CD14-positive monocyte (primary cell): ENCODE measurements around the gene TLR8. TPM values are rescaled to one million over a fixed set of nuclear protein-coding genes. Genes with fewer than 3 reads are reported as not detected.

ENCODE experiments used
- DNase-seq, 3 donors: peaks; one replicate each; pipeline ENCODE4 v3.0.0-alpha.2; 2011 to 2022
- H2AFZ ChIP-seq: 2 replicates; pipeline ENCODE4 v1.6.0; 2012; ENCODE audit warnings: mild to moderate bottlenecking, low read depth, low read length, inconsistent platforms; ENCODE audit not compliant: insufficient read depth, poor library complexity, severe bottlenecking
- H3K27ac ChIP-seq, 2 donors: 1 replicate in 1 of 2; 2 replicates in 1 of 2; pipeline ENCODE4 v1.5.1; 2012 to 2013; ENCODE audit warnings: low read length in 2 of 2, control low read depth in 1 of 2, inconsistent platforms in 1 of 2, low read depth in 1 of 2, mild to moderate bottlenecking in 1 of 2
- H3K27me3 ChIP-seq, 2 donors: one replicate each; pipeline versions ENCODE4 v1.6.0 to v1.6.1; 2011 to 2013; ENCODE audit warnings: low read length in 2 of 2; ENCODE audit not compliant: control insufficient read depth in 2 of 2, insufficient read depth in 2 of 2
- H3K36me3 ChIP-seq, 2 donors: replicated peaks in 1 of 2; 1 replicate in 1 of 2; 2 replicates in 1 of 2; pipeline versions ENCODE4 v1.5.1 to v1.6.1; 2012 to 2013; ENCODE audit warnings: low read length in 2 of 2, control low read depth in 1 of 2, inconsistent platforms in 1 of 2, mild to moderate bottlenecking in 1 of 2; ENCODE audit not compliant: insufficient read depth in 2 of 2, control insufficient read depth in 1 of 2
- H3K4me1 ChIP-seq, 2 donors: 1 replicate in 1 of 2; 2 replicates in 1 of 2; pipeline versions ENCODE4 v1.5.1 to v1.6.1; 2012 to 2013; ENCODE audit warnings: low read length in 2 of 2, control low read depth in 1 of 2, inconsistent platforms in 1 of 2, mild to moderate bottlenecking in 1 of 2, moderate library complexity in 1 of 2; ENCODE audit not compliant: insufficient read depth in 2 of 2, control insufficient read depth in 1 of 2
- H3K4me2 ChIP-seq: replicated peaks from 2 replicates; pipeline ENCODE3; 2012; ENCODE audit warnings: low read length, moderate library complexity, mild to moderate bottlenecking; ENCODE audit not compliant: poor library complexity, severe bottlenecking; ENCODE audit errors: extremely low read depth
- H3K4me3 ChIP-seq, 3 experiments: fragments of 200-600 bp in 1 of 3; sonication (generic) in 1 of 3; replicated peaks in 1 of 3; 1 replicate in 2 of 3; 2 replicates in 1 of 3; pipeline ENCODE4 v1.5.1; 2011 to 2013; ENCODE audit warnings: low read length in 3 of 3, mild to moderate bottlenecking in 3 of 3, control low read depth in 2 of 3, low read depth in 2 of 3, inconsistent platforms in 1 of 3, moderate library complexity in 1 of 3
- H3K79me2 ChIP-seq: 2 replicates; pipeline ENCODE4 v1.6.0; 2012; ENCODE audit warnings: mild to moderate bottlenecking, control low read depth, inconsistent platforms, low read length, moderate library complexity; ENCODE audit not compliant: insufficient read depth
- H3K9ac ChIP-seq: 2 replicates; pipeline ENCODE4 v1.6.0; 2017; ENCODE audit warnings: low read length, mild to moderate bottlenecking; ENCODE audit not compliant: insufficient read depth, poor library complexity, severe bottlenecking
- H3K9me3 ChIP-seq, 2 donors: replicated peaks in 1 of 2; 1 replicate in 1 of 2; 2 replicates in 1 of 2; pipeline versions ENCODE4 v1.5.1 to v1.6.1; 2012 to 2013; ENCODE audit warnings: low read length in 2 of 2, control low read depth in 1 of 2; ENCODE audit not compliant: control insufficient read depth in 1 of 2, insufficient read depth in 1 of 2
- H4K20me1 ChIP-seq: 2 replicates; pipeline ENCODE4 v1.6.0; 2012; ENCODE audit warnings: mild to moderate bottlenecking, low read length, control low read depth, moderate library complexity; ENCODE audit not compliant: insufficient read depth
- H3K27ac Mint-ChIP-seq, 7 donors: one replicate each; pipeline ENCODE4 v1.8.0; 2020; ENCODE audit warnings: mild to moderate bottlenecking in 7 of 7, mixed read lengths in 7 of 7, moderate library complexity in 6 of 7, inconsistent platforms in 2 of 7
- H3K27me3 Mint-ChIP-seq, 3 donors: one replicate each; pipeline ENCODE4 v1.8.0; 2021 to 2022; ENCODE audit warnings: low read depth in 3 of 3, mild to moderate bottlenecking in 3 of 3, mixed read lengths in 3 of 3, moderate library complexity in 3 of 3, inconsistent platforms in 1 of 3
- H3K36me3 Mint-ChIP-seq, 2 donors: one replicate each; pipeline ENCODE4 v1.8.0; 2020; ENCODE audit warnings: mixed read lengths in 2 of 2, inconsistent platforms in 1 of 2, mild to moderate bottlenecking in 1 of 2
- H3K4me1 Mint-ChIP-seq: one replicate; pipeline ENCODE4 v1.8.0; 2020; ENCODE audit warnings: mild to moderate bottlenecking, mixed read lengths
- H3K4me3 Mint-ChIP-seq, 2 donors: one replicate each; pipeline ENCODE4 v1.8.0; 2020; ENCODE audit warnings: mild to moderate bottlenecking in 2 of 2, mixed read lengths in 2 of 2, moderate library complexity in 1 of 2
- H3K9me3 Mint-ChIP-seq, 7 donors: one replicate each; pipeline ENCODE4 v1.8.0; 2020 to 2022; ENCODE audit warnings: mixed read lengths in 7 of 7, mild to moderate bottlenecking in 6 of 7, moderate library complexity in 6 of 7, inconsistent platforms in 2 of 7
- WGBS: methylation state at CpG from one replicate; pipeline ENCODE4 v1.1.5; 2013; ENCODE audit warnings: missing lambda C conversion rate; ENCODE audit not compliant: insufficient coverage; 5-methylcytosine and 5-hydroxymethylcytosine counted together
- intact Hi-C, 2 donors: fragments of 100-400 bp; cut with micrococcal nuclease; formaldehyde crosslinking; loops; one replicate each; pipeline versions ENCODE4 v1.15.0 to v1.15.1; 2023
- polyA plus RNA-seq, 3 donors: library from polyadenylated mRNA; depleted of rRNA in 1 of 3; unstranded in 2 of 3; stranded (reverse) in 1 of 3; fragments of 300-500 nt in 2 of 3; fragments of >200 nt in 1 of 3; fragmentation: Illumina TruSeq in 2 of 3; gene quantifications; 1 replicate in 2 of 3; 2 replicates in 1 of 3; pipeline ENCODE4 v1.2.3, GENCODE V29; 2012 to 2021
- TF ChIP-seq, protein P1 (sequence below): fragments of 200-600 bp; IDR thresholded peaks from one replicate; pipeline ENCODE4 v1.8.0; 2022; ENCODE audit warnings: antibody characterized with exemption, mild to moderate bottlenecking

TLR8 gene
- polyA plus RNA-seq, 3 donors = 23.1 to 61.9 (median 48.5) TPM

DNA sequence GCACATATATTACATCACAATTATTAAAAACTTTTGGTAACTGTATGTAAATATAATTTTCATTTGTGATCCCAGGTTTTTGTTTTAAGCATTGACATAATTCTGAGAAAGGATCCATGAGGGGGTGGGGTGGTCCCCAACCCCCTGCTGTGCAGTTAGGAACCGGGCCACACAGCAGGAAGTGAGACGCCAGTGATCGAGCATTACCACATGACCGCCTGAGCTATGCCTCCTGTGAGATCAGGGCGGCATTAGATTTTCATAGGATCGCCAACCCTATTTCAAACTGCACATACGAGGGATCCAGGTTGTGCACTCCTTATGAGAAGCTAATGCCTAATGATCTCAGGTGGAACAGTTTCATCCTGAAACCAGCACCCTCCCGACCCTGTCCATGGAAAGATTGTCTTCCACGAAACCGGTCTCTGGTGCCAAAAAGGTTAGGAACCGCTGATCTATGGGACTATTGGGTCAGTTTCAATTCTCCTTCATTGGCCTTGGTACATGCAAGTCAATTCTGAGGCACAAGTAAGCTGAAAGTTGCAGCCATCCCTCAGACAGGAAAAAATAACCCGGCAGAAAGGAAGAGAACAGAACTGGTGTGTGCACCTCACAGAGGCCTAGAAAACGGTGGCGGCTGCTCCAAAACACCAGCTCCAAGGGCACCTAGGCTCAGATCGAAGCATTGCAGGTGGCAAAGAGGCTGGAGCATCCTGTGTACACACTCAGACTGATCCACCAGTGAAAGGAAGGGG lies 61.5 kb downstream of the TLR8 start:
- Mint-ChIP-seq H3K27ac (peak overlapping the region; percentile 63 to 87 (median 76)), H3K27me3 (peaks cover 0 to 52% (median 0%) of the 10 kb centered on the region in 3 donors), H3K36me3 (no peaks in the 10 kb centered on the region), H3K4me3 (peak overlapping the region; percentile 41 to 51), H3K4me1 (peaks cover 44% of the 10 kb centered on the region), H3K9me3 (peaks cover 0 to 4% (median 0%) of the 10 kb centered on the region in 7 donors)
- Histone ChIP-seq H4K20me1 (no peaks in the 10 kb centered on the region), H3K36me3 (no peaks in the 10 kb centered on the region), H3K79me2 (peaks cover 8% of the 10 kb centered on the region), H3K4me1 (peaks cover 48 to 50% of the 10 kb centered on the region in 2 donors), H3K9me3 (no peaks in the 10 kb centered on the region), H2AFZ (peak overlapping the region; percentile 25), H3K27ac (peak overlapping the region; percentile 23 to 65), H3K4me2 (peak overlapping the region; percentile 24), H3K4me3 (peak overlapping the region in 1 of 3 experiments; percentile 13), H3K9ac (no peak overlapping the region), H3K27me3 (no peaks in the 10 kb centered on the region)
- intact Hi-C loops = no loop called here
- WGBS = 20% methylated on average over 1 of the region's 15 CpGs
- DNase-seq = peak in 1 of 3 donors; percentile 30
- TF ChIP-seq, protein P1, sequence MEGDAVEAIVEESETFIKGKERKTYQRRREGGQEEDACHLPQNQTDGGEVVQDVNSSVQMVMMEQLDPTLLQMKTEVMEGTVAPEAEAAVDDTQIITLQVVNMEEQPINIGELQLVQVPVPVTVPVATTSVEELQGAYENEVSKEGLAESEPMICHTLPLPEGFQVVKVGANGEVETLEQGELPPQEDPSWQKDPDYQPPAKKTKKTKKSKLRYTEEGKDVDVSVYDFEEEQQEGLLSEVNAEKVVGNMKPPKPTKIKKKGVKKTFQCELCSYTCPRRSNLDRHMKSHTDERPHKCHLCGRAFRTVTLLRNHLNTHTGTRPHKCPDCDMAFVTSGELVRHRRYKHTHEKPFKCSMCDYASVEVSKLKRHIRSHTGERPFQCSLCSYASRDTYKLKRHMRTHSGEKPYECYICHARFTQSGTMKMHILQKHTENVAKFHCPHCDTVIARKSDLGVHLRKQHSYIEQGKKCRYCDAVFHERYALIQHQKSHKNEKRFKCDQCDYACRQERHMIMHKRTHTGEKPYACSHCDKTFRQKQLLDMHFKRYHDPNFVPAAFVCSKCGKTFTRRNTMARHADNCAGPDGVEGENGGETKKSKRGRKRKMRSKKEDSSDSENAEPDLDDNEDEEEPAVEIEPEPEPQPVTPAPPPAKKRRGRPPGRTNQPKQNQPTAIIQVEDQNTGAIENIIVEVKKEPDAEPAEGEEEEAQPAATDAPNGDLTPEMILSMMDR = no peak

DNA sequence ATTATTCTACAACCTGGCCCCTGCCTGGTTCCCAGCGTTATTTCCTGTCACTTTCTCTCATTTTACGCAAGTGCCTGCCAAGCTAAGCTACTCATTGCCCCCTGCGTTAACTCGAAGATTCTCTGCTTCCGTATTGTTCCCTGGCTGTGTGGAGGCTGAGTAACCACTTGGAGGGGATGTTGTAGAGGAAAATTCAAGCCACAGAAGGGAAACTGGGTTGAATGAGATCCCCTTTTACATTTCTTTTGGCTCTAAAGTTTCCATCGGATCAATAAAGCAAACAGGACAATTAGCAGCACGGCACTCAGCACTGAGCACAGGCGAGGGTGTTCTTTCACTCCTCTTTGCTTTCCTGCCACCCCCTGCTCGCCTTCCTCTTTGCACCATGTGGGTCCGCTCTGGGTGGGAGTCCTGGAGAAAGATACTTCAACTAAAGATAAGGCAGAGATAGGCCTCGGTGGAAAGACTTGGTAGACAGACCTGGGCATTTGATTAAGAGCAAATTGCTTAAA lies 64.3 kb downstream of the TLR8 start:
- H3K9me3 ChIP-seq = peaks cover 0 to 6% of the 10 kb centered on the region in 2 donors
- no CpG with 5 or more reads among the region's 11 CpGs for WGBS
- H4K20me1 ChIP-seq = peaks cover 8% of the 10 kb centered on the region
- peak overlapping the region; percentile 64 for H3K4me2 ChIP-seq
- Mint-ChIP-seq H3K27ac (peak overlapping the region; percentile 86 to 97 (median 94)), H3K36me3 (peaks cover 3 to 7% of the 10 kb centered on the region in 2 donors), H3K4me3 (peak overlapping the region; percentile 69 to 81), H3K9me3 (peaks cover 0 to 19% (median 8%) of the 10 kb centered on the region in 7 donors), H3K27me3 (peaks cover 0 to 71% (median 0%) of the 10 kb centered on the region in 3 donors), H3K4me1 (peaks cover 52% of the 10 kb centered on the region)
- H3K4me1 ChIP-seq = peaks cover 58 to 77% of the 10 kb centered on the region in 2 donors
- peak overlapping the region; percentile 78 to 81 for H3K27ac ChIP-seq
- TF ChIP-seq, protein P1 = peak; percentile 40
- H3K9ac ChIP-seq = peak overlapping the region; percentile 6
- peak overlapping the region; percentile 23 for H2AFZ ChIP-seq
- H3K79me2 ChIP-seq = peaks cover 28% of the 10 kb centered on the region
- H3K27me3 ChIP-seq = no peaks in the 10 kb centered on the region
- DNase-seq = peak; percentile 68 to 84 (median 82)
- H3K36me3 ChIP-seq = no peaks in the 10 kb centered on the region
- H3K4me3 ChIP-seq = peak overlapping the region in 2 of 3 experiments; percentile 15 to 58
- intact Hi-C loops = loop anchor here (5.0 to 10.0 kb wide), 4 partner anchors 37 to 524 kb away; no protein-coding TSS in a partner anchor
